ENCODE measurements around the gene LRRC32. TPM values are rescaled to one million over a fixed set of nuclear protein-coding genes. Genes with fewer than 3 reads are reported as not detected.

LRRC32 gene
- total RNA-seq, 1 donor from 2014 or later: 25.8 TPM

GRCh38 chr11:76630600-76631281, 39.8 kb downstream of the LRRC32 start:
- H3K27me3 Mint-ChIP-seq: no peaks in the 10 kb centered on the region
- TF ChIP-seq, protein P1, sequence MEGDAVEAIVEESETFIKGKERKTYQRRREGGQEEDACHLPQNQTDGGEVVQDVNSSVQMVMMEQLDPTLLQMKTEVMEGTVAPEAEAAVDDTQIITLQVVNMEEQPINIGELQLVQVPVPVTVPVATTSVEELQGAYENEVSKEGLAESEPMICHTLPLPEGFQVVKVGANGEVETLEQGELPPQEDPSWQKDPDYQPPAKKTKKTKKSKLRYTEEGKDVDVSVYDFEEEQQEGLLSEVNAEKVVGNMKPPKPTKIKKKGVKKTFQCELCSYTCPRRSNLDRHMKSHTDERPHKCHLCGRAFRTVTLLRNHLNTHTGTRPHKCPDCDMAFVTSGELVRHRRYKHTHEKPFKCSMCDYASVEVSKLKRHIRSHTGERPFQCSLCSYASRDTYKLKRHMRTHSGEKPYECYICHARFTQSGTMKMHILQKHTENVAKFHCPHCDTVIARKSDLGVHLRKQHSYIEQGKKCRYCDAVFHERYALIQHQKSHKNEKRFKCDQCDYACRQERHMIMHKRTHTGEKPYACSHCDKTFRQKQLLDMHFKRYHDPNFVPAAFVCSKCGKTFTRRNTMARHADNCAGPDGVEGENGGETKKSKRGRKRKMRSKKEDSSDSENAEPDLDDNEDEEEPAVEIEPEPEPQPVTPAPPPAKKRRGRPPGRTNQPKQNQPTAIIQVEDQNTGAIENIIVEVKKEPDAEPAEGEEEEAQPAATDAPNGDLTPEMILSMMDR (IDR thresholded peaks at IDR 0.05): no peak
- intact Hi-C loops (cut with micrococcal nuclease): no loop called here
- peak overlapping the region; percentile 92 for H3K27ac Mint-ChIP-seq
- DNase-seq (no peak), ATAC-seq (ENCODE audit: low read depth) (no peak)
- ChIA-PET POLR2A (interaction anchor here (0.7 to 10.3 kb wide), 3 partner anchors 10 to 55 kb away, joined by 3 to 193 read pairs (median 7); partner anchors contain the start of gene LRRC32), CTCF (no interaction called here)
- H3K4me3 Mint-ChIP-seq: peak overlapping the region; percentile 68
- peaks cover 75% of the 10 kb centered on the region for H3K4me1 Mint-ChIP-seq
- no peaks in the 10 kb centered on the region for H3K36me3 Mint-ChIP-seq (ENCODE audit: low read depth)
- peaks cover 1% of the 10 kb centered on the region for H3K9me3 Mint-ChIP-seq

DNA sequence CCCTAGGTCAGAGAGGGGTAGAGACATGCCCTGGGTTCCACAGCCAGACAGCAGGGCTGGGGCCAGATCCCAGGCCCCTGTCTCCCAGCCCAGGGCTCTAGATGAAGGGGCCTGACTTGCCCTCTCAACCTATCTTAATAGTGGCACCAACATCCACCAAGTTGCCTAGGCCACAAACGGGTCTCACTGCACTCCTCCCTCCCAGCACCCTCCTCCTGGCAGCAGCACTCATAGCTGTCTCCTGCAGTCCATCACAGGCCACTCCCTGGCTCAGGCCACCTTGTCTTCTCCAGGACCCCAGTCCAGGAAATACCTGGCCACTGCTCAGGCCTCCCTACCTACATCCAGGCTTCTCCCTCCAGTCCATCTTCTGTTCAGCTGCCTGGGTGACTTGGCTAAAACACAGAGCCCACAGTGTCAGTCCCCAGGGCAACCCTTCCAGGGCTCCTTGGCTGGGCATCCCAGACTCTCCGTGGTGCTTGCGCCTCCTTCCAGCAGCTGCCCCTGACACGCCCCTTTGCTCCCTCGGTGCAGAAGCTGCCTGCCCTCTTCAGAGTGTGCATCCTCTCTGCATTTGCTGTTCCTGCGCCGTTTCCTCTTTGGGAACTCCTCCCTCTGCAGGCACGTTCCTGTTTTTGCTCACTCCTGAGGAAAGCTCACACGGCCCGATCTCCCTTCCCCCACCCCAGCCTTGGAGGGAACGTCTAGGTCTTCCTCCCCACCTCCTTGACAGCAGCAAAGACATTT, 40.5 kb downstream of the LRRC32 start:
- TF ChIP-seq, protein P1 (IDR thresholded peaks at IDR 0.05): no peak
- DNase-seq: peak; percentile 54
- Mint-ChIP-seq H3K4me3 (peak overlapping the region; percentile 68), H3K9me3 (peaks cover 6% of the 10 kb centered on the region), H3K4me1 (peaks cover 77% of the 10 kb centered on the region), H3K27ac (peak overlapping the region; percentile 92), H3K36me3 (ENCODE audit: low read depth) (no peaks in the 10 kb centered on the region), H3K27me3 (peaks cover 6% of the 10 kb centered on the region)
- intact Hi-C loops (cut with micrococcal nuclease): loop anchor here (1.0 to 10.0 kb wide), 6 partner anchors 7 to 808 kb away; no protein-coding TSS in a partner anchor
- peak; percentile 3 for ATAC-seq (ENCODE audit: low read depth)
- ChIA-PET POLR2A (interaction anchor here (0.7 to 10.3 kb wide), 7 partner anchors 8 to 56 kb away, joined by 3 to 193 read pairs (median 5); partner anchors contain the start of gene LRRC32), CTCF (interaction anchor here (0.9 to 1.7 kb wide), 3 partner anchors 30 to 42 kb away, joined by 3 to 6 read pairs (median 4); no protein-coding TSS in a partner anchor)

DNA sequence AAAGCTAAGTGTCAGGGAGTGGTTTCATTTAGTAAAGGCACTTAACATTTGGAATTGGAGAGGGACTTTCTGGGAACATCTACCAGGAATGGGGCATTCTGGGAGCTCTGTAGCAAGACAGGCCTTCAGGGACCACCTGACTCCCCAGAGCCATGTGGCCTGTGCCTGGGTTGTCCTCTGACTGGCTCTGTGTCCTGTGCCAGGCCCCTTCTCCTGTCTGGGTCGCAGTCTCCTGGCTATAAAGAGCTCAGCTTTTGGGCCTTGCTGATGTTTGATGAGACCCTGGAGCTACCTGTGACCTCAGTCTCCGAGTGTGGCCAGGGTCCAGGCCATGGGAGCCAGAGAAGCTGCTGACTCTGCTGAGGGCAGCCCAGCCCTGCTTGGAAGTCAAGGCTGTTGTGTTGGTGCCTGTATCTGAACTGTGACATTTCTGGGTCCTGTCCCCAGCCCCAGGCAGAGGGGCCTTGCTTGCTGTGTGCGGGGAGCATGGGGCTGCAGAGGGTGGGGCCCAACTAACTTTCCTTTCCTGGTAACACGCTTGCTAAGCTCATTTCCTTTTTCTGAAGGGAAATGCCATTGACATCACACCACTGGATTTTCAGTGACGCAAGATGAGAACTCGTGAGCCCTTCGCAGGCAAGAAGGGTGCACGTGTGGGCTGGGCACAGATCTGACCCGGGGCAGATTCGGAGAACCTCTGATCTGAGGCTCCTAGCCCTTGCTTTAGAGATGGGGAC, 41.3 kb downstream of the LRRC32 start:
- CTCF ChIA-PET: interaction anchor here (0.9 to 1.7 kb wide), 3 partner anchors 29 to 43 kb away, joined by 3 to 6 read pairs (median 4); no protein-coding TSS in a partner anchor
- peaks cover 6% of the 10 kb centered on the region for H3K9me3 Mint-ChIP-seq
- peaks cover 10% of the 10 kb centered on the region for H3K27me3 Mint-ChIP-seq
- ATAC-seq (ENCODE audit: low read depth): peak; percentile 62
- peak overlapping the region; percentile 68 for H3K4me3 Mint-ChIP-seq
- H3K4me1 Mint-ChIP-seq: peaks cover 74% of the 10 kb centered on the region
- TF ChIP-seq, protein P1 (IDR thresholded peaks at IDR 0.05): no peak
- peak overlapping the region; percentile 92 for H3K27ac Mint-ChIP-seq
- POLR2A ChIA-PET: interaction anchor here (0.6 to 10.3 kb wide), 8 partner anchors 9 to 43 kb away, joined by 3 to 193 read pairs (median 4); partner anchors contain the start of gene LRRC32
- H3K36me3 Mint-ChIP-seq (ENCODE audit: low read depth): no peaks in the 10 kb centered on the region
- intact Hi-C loops (cut with micrococcal nuclease): loop anchor here (1.0 to 10.0 kb wide), 6 partner anchors 8 to 807 kb away; no protein-coding TSS in a partner anchor
- peak; percentile 55 for DNase-seq

DNA sequence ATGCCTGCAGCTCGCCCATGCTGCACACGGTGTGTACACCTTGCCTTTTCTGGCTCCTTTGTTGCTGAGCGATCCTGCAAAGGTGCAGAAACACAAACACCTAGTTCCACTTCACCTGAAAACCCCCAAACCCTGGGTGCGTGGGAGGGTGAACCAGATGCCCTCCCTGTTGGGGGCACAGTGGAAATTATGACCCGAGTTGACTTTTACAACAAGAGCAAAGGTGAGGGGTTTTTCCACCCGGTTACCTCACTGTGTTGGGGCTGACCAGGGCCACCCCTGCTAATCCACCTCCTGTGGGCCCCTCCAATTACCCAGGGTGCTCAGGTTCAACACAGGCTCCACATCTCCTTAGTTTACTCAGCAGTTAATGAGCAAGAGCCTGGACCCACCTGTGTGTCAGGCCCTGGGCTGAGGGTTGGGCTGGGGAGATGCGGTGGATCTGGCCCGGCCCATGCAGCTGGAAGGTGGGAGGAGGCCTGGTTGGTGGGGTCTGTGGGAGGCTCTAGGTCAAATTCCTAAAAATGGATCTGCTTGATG, 42.1 kb downstream of the LRRC32 start:
- peak overlapping the region; percentile 25 for H3K4me3 Mint-ChIP-seq
- peaks cover 6% of the 10 kb centered on the region for H3K9me3 Mint-ChIP-seq
- intact Hi-C loops (cut with micrococcal nuclease): loop anchor here (5.0 to 10.0 kb wide), 3 partner anchors 41 to 806 kb away; no protein-coding TSS in a partner anchor
- no peaks in the 10 kb centered on the region for H3K36me3 Mint-ChIP-seq (ENCODE audit: low read depth)
- ChIA-PET CTCF (interaction anchor here (1.2 to 1.7 kb wide), 2 partner anchors 29 to 30 kb away, joined by 4 to 6 read pairs; no protein-coding TSS in a partner anchor), POLR2A (interaction anchor here (1.2 to 10.3 kb wide), 5 partner anchors 9 to 44 kb away, joined by 3 to 193 read pairs (median 6); partner anchors contain the start of gene LRRC32)
- ATAC-seq (ENCODE audit: low read depth): peak; percentile 15
- TF ChIP-seq, protein P1 (IDR thresholded peaks at IDR 0.05): no peak
- peaks cover 70% of the 10 kb centered on the region for H3K4me1 Mint-ChIP-seq
- peak overlapping the region; percentile 92 for H3K27ac Mint-ChIP-seq
- H3K27me3 Mint-ChIP-seq: peaks cover 11% of the 10 kb centered on the region
- no peak for DNase-seq

All from activated B cell treated with CpG ODN at 0.5 μM for 24 hours (primary cell).